ENCODE measurements around the gene ARID1B.

GRCh38 chr6:156916130-156916801, 139.1 kb downstream of the ARID1B start:
- TF ChIP-seq CTCF (IDR thresholded peaks at IDR 0.05 in 8 of 11, conservative IDR thresholded peaks at IDR 0.05 in 3 of 11) (no peak), POLR2A (IDR thresholded peaks at IDR 0.05) (no peak), POLR2AphosphoS5 (IDR thresholded peaks at IDR 0.05) (no peak)
